HL-60 (cell line): ENCODE measurements around the gene KATNAL2.

Experiments used
- CTCF ChIP-seq: IDR thresholded peaks from one replicate; pipeline ENCODE4 v1.5.1; 2011; ENCODE audit warnings: low read length, control low read depth, inconsistent platforms; ENCODE audit not compliant: insufficient read depth
- GABPA ChIP-seq: IDR thresholded peaks from 2 replicates; pipeline ENCODE4 v1.6.1; 2012; ENCODE audit warnings: low read depth
- REST ChIP-seq: IDR thresholded peaks from 2 replicates; pipeline ENCODE4 v1.6.1; 2012; ENCODE audit warnings: low read depth; ENCODE audit not compliant: insufficient replicate concordance

GRCh38 chr18:46868169-46868921 lies 49.1 kb upstream of the KATNAL2 start:
- TF ChIP-seq CTCF, result no peak
- TF ChIP-seq GABPA, result no peak
- TF ChIP-seq REST, result no peak
